Stimulated activated CD8-positive, alpha-beta memory T cell treated with anti-CD3 and anti-CD28 coated beads, Interleukin-12 subunit alpha, Interleukin-12 subunit beta, amount 100 ng/mL, for 4 hours (primary cell): ENCODE data around the gene SEM1.
"Not testable (repeated sequence)": the region's sequence is repeated elsewhere in the genome, so short reads cannot be mapped to it uniquely, and the experiment has no call there.

ENCODE experiments used
- DNase-seq: peaks from one replicate; pipeline ENCODE4 v3.0.0-alpha.2; 2020; ENCODE audit warnings: low read depth

The SEM1 gene

DNA sequence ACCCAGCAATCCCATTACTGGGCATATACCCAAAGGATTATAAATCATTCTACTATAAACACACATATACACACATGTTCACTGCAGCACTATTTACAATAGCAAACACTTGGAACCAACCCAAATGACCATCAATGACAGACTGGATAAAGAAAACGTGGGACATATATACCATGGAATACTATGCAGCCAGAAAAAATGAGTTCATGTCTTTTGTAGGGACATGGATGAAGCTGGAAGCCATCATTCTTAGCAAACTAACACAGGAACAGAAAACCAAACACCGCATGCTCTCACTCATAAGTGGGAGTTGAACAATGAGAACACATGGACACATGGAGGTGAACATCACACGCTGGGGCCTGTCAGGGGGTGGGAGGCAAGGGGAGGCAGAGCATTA, 47.5 kb downstream of the SEM1 start:
- DNase-seq: not testable (repeated sequence)

DNA sequence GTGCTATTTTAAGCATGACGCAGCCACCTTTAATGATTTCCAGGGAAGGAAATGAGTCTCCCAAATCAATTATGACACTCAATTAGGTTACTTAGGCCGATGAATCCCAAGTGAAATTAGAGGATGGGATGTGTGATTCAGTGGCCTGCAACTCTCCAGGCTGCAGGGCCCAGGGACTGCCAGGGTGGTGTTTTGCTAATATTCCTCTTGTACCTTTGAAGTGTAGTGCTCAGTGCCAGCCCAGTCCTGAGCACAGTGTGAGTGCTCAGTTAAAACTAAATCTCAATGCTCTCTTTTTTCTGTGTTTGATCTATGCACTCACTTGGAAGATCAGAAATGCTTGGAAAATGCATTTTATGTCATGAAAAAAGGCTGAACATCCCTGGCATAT, 51.6 kb downstream of the SEM1 start:
- DNase-seq: no peak

DNA sequence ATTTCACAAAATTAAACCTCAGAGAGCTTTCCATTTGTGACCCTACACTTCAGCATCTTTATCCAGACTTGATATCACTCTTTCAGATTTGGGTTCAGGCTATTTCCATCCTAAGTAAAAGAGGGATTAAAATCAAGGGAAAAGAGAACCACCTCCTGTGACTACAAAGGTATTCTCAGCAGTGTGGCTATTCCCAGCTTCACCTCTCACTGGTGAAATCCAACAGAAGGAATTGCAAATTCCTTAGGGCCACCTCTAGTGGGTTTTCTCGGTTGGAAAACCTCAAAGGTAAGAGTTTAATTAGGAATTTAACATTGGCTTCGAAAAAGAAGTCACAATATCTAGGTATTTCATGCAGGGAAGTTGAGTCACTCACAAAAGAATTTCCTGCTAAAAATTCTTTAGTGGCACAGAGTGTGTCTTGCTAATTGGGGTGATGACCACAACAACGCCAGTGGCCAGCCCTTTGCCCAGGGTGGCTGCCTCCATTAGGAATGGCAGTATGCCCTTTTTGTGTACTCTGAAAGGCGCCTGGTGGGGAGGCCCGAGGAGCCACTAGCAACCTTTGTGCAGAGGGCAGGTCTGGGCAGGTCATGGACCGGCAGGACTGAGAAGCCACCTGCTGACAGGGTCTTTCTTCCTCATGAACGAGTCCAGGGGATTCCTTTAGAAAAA, 52.2 kb downstream of the SEM1 start:
- DNase-seq: no peak

DNA sequence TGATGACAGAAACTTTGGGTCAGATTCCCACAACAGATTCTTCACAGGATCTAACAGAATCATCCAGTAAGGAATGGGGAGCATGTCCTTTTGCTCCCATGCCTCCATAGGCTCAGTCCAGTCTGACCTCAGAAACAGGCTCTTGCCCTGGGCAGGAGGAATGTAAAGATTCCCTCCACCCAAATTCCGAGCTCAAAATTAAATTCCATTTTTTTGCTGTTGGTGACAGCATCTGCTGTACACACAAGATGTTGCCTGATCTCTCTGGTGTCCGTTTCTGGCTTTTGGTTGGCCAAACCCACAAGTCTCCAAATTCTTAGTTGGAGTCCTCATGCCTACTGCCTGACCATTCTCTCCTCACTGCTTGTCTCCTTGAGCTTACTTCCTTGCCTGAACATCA, 53.7 kb downstream of the SEM1 start:
- DNase-seq: no peak

DNA sequence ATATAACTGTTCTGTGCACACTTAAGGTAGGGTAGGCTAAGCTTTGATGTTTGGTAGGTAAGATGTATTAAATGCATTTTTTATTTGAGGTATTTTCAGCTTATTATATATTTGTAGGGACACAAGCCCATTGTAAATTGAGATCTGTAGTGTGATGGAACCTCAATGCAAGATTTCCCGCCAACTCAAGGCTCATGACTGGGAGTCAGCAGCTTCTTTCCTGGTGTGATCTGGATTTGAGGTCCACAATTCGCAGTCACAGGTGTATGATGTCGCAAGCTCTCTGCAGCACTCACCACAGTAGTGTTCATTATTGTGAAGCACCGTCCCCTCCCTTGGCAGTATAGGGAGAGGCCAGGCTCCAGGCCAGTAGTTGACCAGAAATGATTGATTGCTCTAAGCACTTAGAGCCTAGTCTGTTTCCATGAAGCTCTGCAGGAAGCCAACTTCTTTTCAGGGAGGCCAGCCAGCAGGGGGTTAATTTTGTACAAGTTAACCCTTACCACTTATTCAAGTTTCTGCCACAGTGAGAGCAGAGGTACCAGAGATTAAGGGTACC, 54.9 kb downstream of the SEM1 start:
- DNase-seq: no peak

DNA sequence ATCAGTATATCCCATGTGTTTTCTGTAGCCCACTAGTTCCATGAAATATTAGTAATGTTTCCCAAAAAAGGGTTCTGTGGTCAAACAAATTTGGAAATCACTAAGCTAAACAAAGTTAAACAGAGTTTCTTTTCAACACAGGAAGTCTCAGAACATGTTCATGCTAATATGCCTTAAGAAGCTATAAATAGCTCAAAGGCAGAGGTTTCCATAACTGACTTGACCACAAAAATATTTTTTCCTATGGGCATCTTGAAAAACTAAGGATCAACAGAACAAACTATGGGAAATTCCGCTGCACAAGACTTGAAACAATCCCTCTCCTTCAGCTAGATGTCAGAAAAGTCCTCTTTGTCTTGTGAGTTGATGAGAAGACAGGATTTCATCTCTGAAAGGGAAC, 59.7 kb downstream of the SEM1 start:
- DNase-seq: no peak

DNA sequence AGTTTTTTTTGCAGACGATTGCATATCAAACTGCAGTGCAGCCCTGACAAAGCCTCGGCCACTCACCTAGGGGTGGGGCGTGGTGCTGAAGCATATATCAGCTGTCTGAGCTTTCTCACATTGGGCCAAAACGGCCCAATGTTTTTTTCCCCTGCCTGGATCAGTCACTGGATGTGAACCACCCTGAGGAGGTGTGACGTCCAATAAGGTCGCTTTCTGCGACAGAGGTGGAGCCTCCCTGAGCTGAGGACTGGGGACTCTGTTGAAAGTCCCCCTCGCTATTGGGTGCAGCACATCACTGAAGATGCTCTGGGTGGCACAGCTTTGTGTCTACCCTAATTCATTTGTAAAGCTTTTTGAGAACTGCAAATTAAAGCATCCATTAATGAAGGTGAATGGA, 60.9 kb downstream of the SEM1 start:
- no peak for DNase-seq

DNA sequence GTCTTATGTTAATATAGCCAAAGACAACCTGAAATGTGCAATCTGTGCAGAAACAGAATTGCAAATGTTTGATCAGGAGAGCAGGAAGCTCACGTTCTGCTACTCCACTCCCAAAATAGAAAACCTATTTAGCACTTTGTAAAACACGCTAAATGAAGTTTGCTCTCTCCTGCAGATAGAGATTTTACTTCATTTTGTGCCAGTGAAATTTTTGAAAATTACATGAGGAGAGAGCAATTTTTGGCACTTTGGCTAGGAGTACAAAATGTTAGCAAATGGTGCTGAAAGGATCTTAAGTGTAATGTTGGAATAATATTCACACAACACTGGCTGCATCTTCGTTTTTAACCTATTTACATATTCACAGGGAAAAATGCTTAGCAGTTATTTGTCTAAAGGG, 61.9 kb downstream of the SEM1 start:
- no peak for DNase-seq

DNA sequence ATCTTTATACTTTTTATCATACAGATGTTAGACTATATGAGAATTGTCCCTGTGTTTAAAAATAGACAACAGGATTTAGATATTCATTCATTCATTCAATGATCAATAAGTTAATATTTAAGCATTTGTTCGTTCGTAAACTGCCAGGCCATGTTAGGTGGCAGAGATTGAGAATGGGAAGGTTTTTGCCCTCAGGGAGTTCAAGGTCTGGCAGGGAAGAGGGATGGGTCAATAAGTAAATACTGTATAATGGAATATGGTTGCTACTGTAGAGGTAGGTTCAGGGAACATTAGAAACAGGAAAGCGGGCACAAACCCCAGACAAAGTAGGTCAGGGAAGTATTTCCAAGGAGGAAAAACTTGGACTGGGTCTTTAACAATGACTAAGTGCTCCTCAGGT, 64.6 kb downstream of the SEM1 start:
- DNase-seq: no peak

DNA sequence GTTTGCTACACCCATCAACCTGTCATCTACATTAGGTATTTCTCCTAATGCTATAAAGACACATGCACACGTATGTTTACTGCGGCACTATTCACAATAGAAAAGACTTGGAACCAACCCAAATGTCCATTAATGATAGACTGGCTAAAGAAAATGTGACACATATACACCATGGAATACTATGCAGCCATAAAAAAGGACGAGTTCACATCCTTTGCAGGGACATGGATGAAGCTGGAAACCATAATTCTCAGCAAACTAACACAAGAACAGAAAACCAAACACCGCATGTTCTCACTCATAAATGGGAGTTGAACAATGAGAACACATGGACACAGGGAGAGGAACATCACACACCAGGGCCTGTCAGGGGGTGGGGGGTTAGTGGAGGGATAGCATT, 66.2 kb downstream of the SEM1 start:
- DNase-seq: not testable (repeated sequence)

DNA sequence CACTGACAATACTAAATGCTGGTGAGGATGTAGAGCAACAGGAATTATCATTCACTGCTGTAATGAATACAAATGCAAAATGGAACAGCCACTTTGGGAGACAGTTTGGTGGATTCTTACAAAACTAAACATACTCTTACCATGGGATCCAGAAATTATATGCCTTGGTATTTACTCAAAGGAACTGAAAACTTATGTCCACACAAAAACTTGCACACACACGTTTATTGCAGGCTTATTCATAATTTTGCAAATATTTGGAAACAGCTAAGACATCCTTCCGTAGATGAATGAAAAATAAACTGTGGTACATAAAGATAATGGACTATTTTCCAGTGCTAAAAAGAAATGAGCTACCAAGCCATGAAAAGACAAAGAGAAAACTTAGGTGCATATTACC, 69.6 kb downstream of the SEM1 start:
- no peak for DNase-seq
